WTC11 (cell line): Measurements from ENCODE around the gene MSI2. TPM values are rescaled to one million over a fixed set of nuclear protein-coding genes. Genes with fewer than 3 reads are reported as not detected.

Experiments
- ATAC-seq: fragments of 200-7000 bp; cut with Tn5 transposase; 2 replicates; pipeline ENCODE4 v1.10.0; 2021; ENCODE audit warnings: mild to moderate bottlenecking, moderate library complexity
- CTCF ChIA-PET: fragments of 300-600 bp; sonication (Branson Sonifier 250); formaldehyde crosslinking; loops from one replicate; lab custom pipeline; 2021; ENCODE audit warnings: antibody characterized with exemption; lab: Charles Lee
- POLR2A ChIA-PET: fragments of 350-600 bp; sonication (Branson Sonifier 250); formaldehyde crosslinking; loops from one replicate; lab custom pipeline; 2021; ENCODE audit warnings: antibody characterized with exemption; lab: Charles Lee
- DNase-seq: peaks from one replicate; pipeline ENCODE4 v3.0.0; 2021; ENCODE audit warnings: low spot score
- H3K27ac Mint-ChIP-seq: 2 replicates; pipeline ENCODE4 v1.8.0; 2021; ENCODE audit warnings: mixed read lengths
- H3K27me3 Mint-ChIP-seq: 2 replicates; pipeline ENCODE4 v1.8.0; 2021; ENCODE audit warnings: low read depth, mild to moderate bottlenecking, moderate library complexity, mixed read lengths
- H3K36me3 Mint-ChIP-seq: 2 replicates; pipeline ENCODE4 v1.8.0; 2021; ENCODE audit warnings: mixed read lengths
- H3K4me1 Mint-ChIP-seq: 2 replicates; pipeline ENCODE4 v1.8.0; 2022; ENCODE audit warnings: mixed read lengths
- H3K4me3 Mint-ChIP-seq: 2 replicates; pipeline ENCODE4 v1.8.0; 2021; ENCODE audit warnings: mild to moderate bottlenecking, moderate library complexity, mixed read lengths
- H3K9me3 Mint-ChIP-seq: 2 replicates; pipeline ENCODE4 v1.8.0; 2021; ENCODE audit warnings: mixed read lengths
- AFF4 ChIP-seq: sonication (generic); formaldehyde crosslinking; IDR thresholded peaks from 2 replicates; pipeline ENCODE4 v1.8.1; 2023; ENCODE audit warnings: mild to moderate bottlenecking, missing genetic modification reagents, borderline replicate concordance
- E2F4 ChIP-seq: sonication (generic); formaldehyde crosslinking; IDR thresholded peaks from 2 replicates; pipeline ENCODE4 v1.8.1; 2022; ENCODE audit warnings: low read depth, mild to moderate bottlenecking, moderate library complexity, missing genetic modification reagents, borderline replicate concordance
- E2F5 ChIP-seq: sonication (generic); formaldehyde crosslinking; IDR thresholded peaks from 2 replicates; pipeline ENCODE4 v1.8.1; 2022; ENCODE audit warnings: mild to moderate bottlenecking, moderate library complexity, missing genetic modification reagents
- FOXJ3 ChIP-seq: sonication (generic); formaldehyde crosslinking; IDR thresholded peaks from 2 replicates; pipeline ENCODE4 v1.9.0; 2021; ENCODE audit warnings: missing genetic modification reagents, mild to moderate bottlenecking, borderline replicate concordance
- FOXK1 ChIP-seq: sonication (generic); formaldehyde crosslinking; IDR thresholded peaks from 2 replicates; pipeline ENCODE4 v1.8.0; 2022; ENCODE audit warnings: mild to moderate bottlenecking, moderate library complexity, missing genetic modification reagents
- HMGXB4 ChIP-seq: sonication (generic); formaldehyde crosslinking; IDR thresholded peaks from 2 replicates; pipeline ENCODE4 v1.8.1; 2023; ENCODE audit warnings: mild to moderate bottlenecking, moderate library complexity, missing genetic modification reagents
- IRF1 ChIP-seq: sonication (generic); formaldehyde crosslinking; IDR thresholded peaks from 2 replicates; pipeline ENCODE4 v1.8.0; 2023; ENCODE audit warnings: missing genetic modification reagents
- KAT7 ChIP-seq: sonication (generic); formaldehyde crosslinking; IDR thresholded peaks from 2 replicates; pipeline ENCODE4 v1.8.1; 2023; ENCODE audit warnings: missing genetic modification reagents, mild to moderate bottlenecking, borderline replicate concordance
- NR3C1 ChIP-seq: sonication (generic); formaldehyde crosslinking; conservative IDR thresholded peaks from 2 replicates; pipeline ENCODE4 v1.8.1; 2023; ENCODE audit warnings: low read depth, mild to moderate bottlenecking, missing genetic modification reagents
- TEAD1 ChIP-seq: sonication (generic); formaldehyde crosslinking; IDR thresholded peaks from 2 replicates; pipeline ENCODE4 v1.8.0; 2022; ENCODE audit warnings: mild to moderate bottlenecking, missing genetic modification reagents
- TEAD4 ChIP-seq: sonication (generic); formaldehyde crosslinking; IDR thresholded peaks from 2 replicates; pipeline ENCODE4 v1.8.0; 2022; ENCODE audit warnings: mild to moderate bottlenecking, missing genetic modification reagents
- USF2 ChIP-seq: sonication (generic); formaldehyde crosslinking; IDR thresholded peaks from 2 replicates; pipeline ENCODE4 v1.8.1; 2023; ENCODE audit warnings: mild to moderate bottlenecking, missing genetic modification reagents, moderate library complexity
- ZBTB43 ChIP-seq: sonication (generic); formaldehyde crosslinking; IDR thresholded peaks from 2 replicates; pipeline ENCODE4 v1.8.1; 2023; ENCODE audit warnings: mild to moderate bottlenecking, missing genetic modification reagents
- ZNF281 ChIP-seq: sonication (generic); formaldehyde crosslinking; IDR thresholded peaks from 2 replicates; pipeline ENCODE4 v1.8.0; 2023; ENCODE audit warnings: mild to moderate bottlenecking, missing genetic modification reagents
- ZSCAN18 ChIP-seq: fragments of 250-450 bp; sonication (Bioruptor Pico); IDR thresholded peaks from 2 replicates; pipeline ENCODE4 v2.1.2; 2022; ENCODE audit warnings: mild to moderate bottlenecking, moderate library complexity
- total RNA-seq: library from RNA; stranded (reverse); gene quantifications from 3 replicates; pipeline ENCODE4 v1.2.3, GENCODE V29; 2021

Gene MSI2
- total RNA-seq, 1 experiment from 2014 or later, result 82.1 TPM

GRCh38 chr17:57562184-57562698, 305.9 kb downstream of the MSI2 start (continued):
- TF ChIP-seq ZSCAN18 (CRISPR knock-in tag), result no peak
- TF ChIP-seq HMGXB4 (CRISPR knock-in tag), result no peak
- no peak for TF ChIP-seq TEAD1 (CRISPR knock-in tag)
- no peak for TF ChIP-seq FOXK1 (CRISPR knock-in tag)

- ChIA-PET CTCF (no interaction called here), POLR2A (no interaction called here)
- no peak for DNase-seq
- Mint-ChIP-seq H3K9me3 (no peaks in the 10 kb centered on the region), H3K36me3 (no peaks in the 10 kb centered on the region), H3K4me3 (no peak overlapping the region), H3K4me1 (peaks cover 8% of the 10 kb centered on the region), H3K27ac (no peak overlapping the region), H3K27me3 (no peaks in the 10 kb centered on the region)
- ATAC-seq, result no peak
- TF ChIP-seq E2F5 (CRISPR knock-in tag) (no peak), KAT7 (CRISPR knock-in tag) (no peak), USF2 (no peak), IRF1 (no peak), FOXJ3 (CRISPR knock-in tag) (no peak), ZBTB43 (no peak), ZNF281 (CRISPR knock-in tag) (no peak), NR3C1 (CRISPR knock-in tag) (no peak), AFF4 (CRISPR knock-in tag) (no peak), TEAD4 (CRISPR knock-in tag) (no peak), E2F4 (CRISPR knock-in tag) (no peak)
Observed at GRCh38 chr17:57563958-57564357, 307.6 kb downstream of the MSI2 start.
